22Rv1 (cell line): ENCODE data around the gene ARPC2.

Source experiments
- H3K27ac ChIP-seq: fragments of 450-650 bp; 2 replicates; pipeline ENCODE4 v1.5.1; 2017
- CTCF ChIP-seq: fragments of 450-650 bp; IDR thresholded peaks from 2 replicates; pipeline ENCODE4 v1.5.1; 2017; ENCODE audit warnings: mild to moderate bottlenecking
- ZFX ChIP-seq: fragments of 450-650 bp; IDR thresholded peaks from 2 replicates; pipeline ENCODE4 v1.6.1; 2017; ENCODE audit warnings: antibody characterized with exemption, borderline replicate concordance

ARPC2 gene

GRCh38 chr2:218180467-218181114 is 36.4 kb upstream of the ARPC2 start:
- TF ChIP-seq ZFX = no peak
- TF ChIP-seq CTCF = no peak
- no peak overlapping the region for H3K27ac ChIP-seq

- no peak for TF ChIP-seq CTCF
- no peak for TF ChIP-seq ZFX
- H3K27ac ChIP-seq = no peak overlapping the region
These were observed 32.7 kb upstream of the ARPC2 start for GRCh38 chr2:218184331-218184730.

- no peak for TF ChIP-seq ZFX
- TF ChIP-seq CTCF = peak; percentile 86
- no peak overlapping the region for H3K27ac ChIP-seq
These were observed 30.6 kb upstream of the ARPC2 start for GRCh38 chr2:218186355-218186766.

GRCh38 chr2:218186876-218187275 is 30.1 kb upstream of the ARPC2 start:
- H3K27ac ChIP-seq = no peak overlapping the region
- TF ChIP-seq ZFX (no peak), CTCF (no peak)

- H3K27ac ChIP-seq = no peak overlapping the region
- no peak for TF ChIP-seq CTCF
These were observed 29.5 kb upstream of the ARPC2 start for GRCh38 chr2:218187296-218188015.

- no peak overlapping the region for H3K27ac ChIP-seq
- TF ChIP-seq CTCF = no peak
These were observed 28.5 kb upstream of the ARPC2 start for GRCh38 chr2:218188528-218188927.

- H3K27ac ChIP-seq = no peak overlapping the region
- TF ChIP-seq CTCF = no peak
- TF ChIP-seq ZFX = no peak
These were observed 24.0 kb upstream of the ARPC2 start for GRCh38 chr2:218192902-218193430.
